ENCODE results near the gene FGF3.

DNA sequence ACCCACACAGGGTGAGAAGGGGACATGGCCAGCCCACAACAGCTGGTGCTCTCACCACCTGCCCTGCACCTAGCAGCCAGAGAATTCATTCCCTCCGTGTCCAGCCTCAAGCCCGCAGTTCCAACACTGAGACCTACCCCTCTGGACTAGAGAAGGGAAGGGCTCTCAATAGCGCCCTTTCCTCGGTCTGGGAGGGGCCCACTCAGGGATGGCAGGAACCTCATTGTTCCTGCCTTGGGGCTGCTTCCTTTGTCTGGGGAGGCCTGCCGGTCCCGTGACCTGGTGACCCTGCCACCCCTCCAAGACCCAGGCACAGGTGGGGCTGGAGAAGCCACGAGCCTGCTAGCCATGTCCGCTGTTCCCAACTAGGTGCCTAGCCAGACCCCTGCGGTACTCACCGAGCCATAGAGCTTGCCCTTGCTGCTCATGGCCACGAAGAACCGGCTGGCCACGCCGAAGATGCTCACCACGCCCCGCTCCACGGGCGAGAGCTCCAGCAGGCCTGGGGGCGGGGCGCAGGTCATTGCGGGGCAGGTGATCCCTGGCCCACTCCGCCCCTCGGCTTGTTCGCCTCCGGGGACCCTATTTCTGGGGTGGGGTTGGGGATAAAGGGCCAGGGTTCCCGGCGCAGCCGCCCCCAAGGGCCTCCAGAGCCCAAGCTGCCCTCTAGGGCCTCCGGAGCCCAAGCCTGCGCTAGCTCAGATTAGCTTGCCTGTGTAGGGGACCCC, 45.4 kb downstream of the FGF3 start:
- TF ChIP-seq EZH2 (IDR thresholded peaks at IDR 0.05) = no peak
- TF ChIP-seq, protein P1, sequence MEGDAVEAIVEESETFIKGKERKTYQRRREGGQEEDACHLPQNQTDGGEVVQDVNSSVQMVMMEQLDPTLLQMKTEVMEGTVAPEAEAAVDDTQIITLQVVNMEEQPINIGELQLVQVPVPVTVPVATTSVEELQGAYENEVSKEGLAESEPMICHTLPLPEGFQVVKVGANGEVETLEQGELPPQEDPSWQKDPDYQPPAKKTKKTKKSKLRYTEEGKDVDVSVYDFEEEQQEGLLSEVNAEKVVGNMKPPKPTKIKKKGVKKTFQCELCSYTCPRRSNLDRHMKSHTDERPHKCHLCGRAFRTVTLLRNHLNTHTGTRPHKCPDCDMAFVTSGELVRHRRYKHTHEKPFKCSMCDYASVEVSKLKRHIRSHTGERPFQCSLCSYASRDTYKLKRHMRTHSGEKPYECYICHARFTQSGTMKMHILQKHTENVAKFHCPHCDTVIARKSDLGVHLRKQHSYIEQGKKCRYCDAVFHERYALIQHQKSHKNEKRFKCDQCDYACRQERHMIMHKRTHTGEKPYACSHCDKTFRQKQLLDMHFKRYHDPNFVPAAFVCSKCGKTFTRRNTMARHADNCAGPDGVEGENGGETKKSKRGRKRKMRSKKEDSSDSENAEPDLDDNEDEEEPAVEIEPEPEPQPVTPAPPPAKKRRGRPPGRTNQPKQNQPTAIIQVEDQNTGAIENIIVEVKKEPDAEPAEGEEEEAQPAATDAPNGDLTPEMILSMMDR (IDR thresholded peaks at IDR 0.05) = no peak

Measured in neural progenitor cell (in vitro differentiated cells).